ENCODE measurements around the gene TCFL5. TPM values are rescaled to one million over a fixed set of nuclear protein-coding genes. Genes with fewer than 3 reads are reported as not detected.

TCFL5 gene
- total RNA-seq, 1 donor from 2014 or later, result 12.8 TPM

DNA sequence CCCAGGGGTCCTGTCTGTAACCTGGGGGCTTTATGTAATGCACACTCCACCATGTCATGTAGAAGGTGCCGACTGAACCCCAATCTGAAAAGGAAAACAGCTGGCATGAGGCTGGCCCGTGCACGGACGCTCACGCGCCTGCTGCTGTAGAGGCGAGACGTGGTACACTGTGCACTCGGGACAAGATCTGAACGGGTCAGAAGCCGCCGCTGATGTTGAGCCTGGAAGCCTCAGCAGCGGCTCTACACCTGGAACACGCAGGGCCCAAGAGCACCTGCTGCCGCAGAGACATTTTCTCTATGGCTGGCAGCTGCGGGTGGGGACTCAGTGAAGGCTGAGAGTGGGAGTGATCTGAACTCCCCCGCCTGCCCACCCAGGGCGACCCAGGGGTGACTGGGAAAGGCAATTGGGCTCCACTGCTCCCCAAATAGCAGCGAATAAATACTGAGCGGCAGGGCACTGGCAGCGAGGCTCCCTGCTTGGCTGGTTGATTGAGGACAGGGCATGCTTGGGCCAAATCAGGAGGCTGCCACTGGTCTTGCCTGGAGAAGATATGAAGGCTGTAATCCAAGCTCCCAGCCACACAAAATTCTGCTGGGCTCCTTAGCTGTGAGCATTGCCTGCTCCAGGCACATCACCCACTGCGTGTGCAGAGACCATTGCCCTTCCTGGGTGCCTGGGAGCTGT lies 59.5 kb downstream of the TCFL5 start:
- Mint-ChIP-seq H3K36me3 (ENCODE audit: unreplicated experiment) (peaks cover 22% of the 10 kb centered on the region), H3K27me3 (ENCODE audit: unreplicated experiment) (no peaks in the 10 kb centered on the region), H3K9me3 (ENCODE audit: unreplicated experiment) (no peaks in the 10 kb centered on the region), H3K27ac (ENCODE audit: unreplicated experiment) (no peak overlapping the region), H3K4me3 (ENCODE audit: unreplicated experiment) (no peak overlapping the region), H3K4me1 (ENCODE audit: unreplicated experiment) (peaks cover 29% of the 10 kb centered on the region)
- TF ChIP-seq, protein P1, sequence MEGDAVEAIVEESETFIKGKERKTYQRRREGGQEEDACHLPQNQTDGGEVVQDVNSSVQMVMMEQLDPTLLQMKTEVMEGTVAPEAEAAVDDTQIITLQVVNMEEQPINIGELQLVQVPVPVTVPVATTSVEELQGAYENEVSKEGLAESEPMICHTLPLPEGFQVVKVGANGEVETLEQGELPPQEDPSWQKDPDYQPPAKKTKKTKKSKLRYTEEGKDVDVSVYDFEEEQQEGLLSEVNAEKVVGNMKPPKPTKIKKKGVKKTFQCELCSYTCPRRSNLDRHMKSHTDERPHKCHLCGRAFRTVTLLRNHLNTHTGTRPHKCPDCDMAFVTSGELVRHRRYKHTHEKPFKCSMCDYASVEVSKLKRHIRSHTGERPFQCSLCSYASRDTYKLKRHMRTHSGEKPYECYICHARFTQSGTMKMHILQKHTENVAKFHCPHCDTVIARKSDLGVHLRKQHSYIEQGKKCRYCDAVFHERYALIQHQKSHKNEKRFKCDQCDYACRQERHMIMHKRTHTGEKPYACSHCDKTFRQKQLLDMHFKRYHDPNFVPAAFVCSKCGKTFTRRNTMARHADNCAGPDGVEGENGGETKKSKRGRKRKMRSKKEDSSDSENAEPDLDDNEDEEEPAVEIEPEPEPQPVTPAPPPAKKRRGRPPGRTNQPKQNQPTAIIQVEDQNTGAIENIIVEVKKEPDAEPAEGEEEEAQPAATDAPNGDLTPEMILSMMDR (IDR thresholded peaks at IDR 0.05), result no peak
- DNase-seq (ENCODE audit: extremely low spot score, unreplicated experiment), result no peak

DNA sequence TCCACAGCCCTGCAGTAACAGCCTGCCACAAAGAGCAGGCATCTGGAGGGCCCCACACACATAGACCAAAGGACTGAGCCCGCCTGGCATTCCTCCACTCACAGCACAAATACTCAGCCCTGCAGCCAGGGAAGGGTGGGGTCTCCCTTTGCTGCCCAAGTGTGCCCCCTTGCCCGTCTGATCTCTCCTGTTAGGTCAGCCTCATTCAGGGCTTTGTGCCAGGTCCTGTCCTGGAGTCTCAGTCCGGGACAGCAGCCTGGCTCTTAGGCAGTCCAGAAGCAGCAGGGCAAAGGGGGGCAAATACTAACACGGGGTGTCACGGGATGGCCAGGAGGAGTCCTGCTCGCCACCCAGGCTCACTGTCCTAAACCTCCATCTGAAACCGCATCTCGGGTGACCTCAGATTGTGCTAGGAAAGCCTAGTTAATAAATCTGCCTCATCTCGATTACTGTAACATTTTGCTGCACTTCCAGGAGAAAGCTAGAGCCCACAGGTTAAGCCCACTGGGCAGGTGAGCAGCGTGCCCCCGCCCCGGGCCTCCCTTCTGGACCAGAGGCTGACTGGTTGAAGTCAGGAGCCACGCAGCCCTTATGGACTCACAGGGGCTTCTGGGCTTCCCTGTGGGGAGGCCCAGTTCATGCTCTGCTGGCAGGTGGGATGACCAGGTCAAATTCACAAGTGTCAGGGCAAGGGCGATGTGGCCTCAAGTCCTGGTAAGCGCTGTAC lies 60.2 kb downstream of the TCFL5 start:
- Mint-ChIP-seq H3K36me3 (ENCODE audit: unreplicated experiment) (peaks cover 22% of the 10 kb centered on the region), H3K27ac (ENCODE audit: unreplicated experiment) (no peak overlapping the region)

DNA sequence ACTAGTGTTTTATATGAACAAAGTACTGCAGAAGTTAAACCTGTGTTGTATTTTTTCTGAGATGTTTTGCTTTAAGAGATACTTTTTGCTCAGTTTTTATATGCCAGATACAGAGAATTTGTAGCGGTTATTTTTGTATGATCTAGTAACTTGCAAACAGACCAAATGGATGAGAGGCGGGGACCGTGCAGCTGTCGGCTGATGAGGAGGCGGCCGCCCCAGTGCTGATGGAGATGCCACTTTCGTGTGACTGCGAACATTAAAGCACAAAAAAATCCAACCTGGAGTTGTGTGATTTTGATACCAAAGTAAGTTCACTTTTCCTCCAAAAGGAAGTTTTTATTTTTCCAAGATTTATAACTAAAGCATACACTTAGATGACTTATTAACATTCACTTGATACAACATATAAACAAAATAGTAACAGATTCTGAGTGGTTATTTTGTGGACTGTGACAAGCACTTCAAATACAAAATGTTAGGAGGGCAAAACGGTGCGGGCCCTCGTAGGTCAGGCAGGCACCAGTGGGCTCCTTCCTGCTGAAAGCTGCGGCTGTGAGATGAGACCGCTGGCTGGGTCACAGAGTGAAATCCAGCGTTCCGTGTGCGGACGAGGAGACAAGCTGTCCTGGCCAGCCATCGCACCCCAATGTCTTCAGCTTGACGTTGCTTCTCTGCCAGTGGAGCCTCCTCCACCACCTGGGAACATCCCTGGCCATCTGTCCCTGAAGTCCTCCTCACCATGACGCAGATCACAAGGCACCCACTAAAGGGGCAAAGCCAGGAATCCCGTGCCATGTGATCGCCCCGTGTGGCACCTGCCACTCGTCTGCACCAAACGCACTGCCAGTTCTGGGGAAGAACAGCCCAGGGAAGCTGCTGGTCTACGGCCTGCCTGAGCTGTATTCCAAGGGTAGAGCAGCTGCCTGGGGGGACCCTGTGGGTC lies 61.0 kb downstream of the TCFL5 start:
- TF ChIP-seq, protein P1 (IDR thresholded peaks at IDR 0.05), result no peak
- H3K27me3 Mint-ChIP-seq (ENCODE audit: unreplicated experiment), result no peaks in the 10 kb centered on the region
- no peak overlapping the region for H3K27ac Mint-ChIP-seq (ENCODE audit: unreplicated experiment)
- H3K4me3 Mint-ChIP-seq (ENCODE audit: unreplicated experiment), result no peak overlapping the region
- no peaks in the 10 kb centered on the region for H3K9me3 Mint-ChIP-seq (ENCODE audit: unreplicated experiment)
- peaks cover 22% of the 10 kb centered on the region for H3K36me3 Mint-ChIP-seq (ENCODE audit: unreplicated experiment)
- H3K4me1 Mint-ChIP-seq (ENCODE audit: unreplicated experiment), result peaks cover 23% of the 10 kb centered on the region
- no peak for DNase-seq (ENCODE audit: extremely low spot score, unreplicated experiment)

More for the DNA sequence above, 60.2 kb downstream of the TCFL5 start:
- no peaks in the 10 kb centered on the region for H3K27me3 Mint-ChIP-seq (ENCODE audit: unreplicated experiment)
- TF ChIP-seq, protein P1 (IDR thresholded peaks at IDR 0.05), result no peak
- DNase-seq (ENCODE audit: extremely low spot score, unreplicated experiment), result no peak
- H3K4me3 Mint-ChIP-seq (ENCODE audit: unreplicated experiment), result no peak overlapping the region
- peaks cover 28% of the 10 kb centered on the region for H3K4me1 Mint-ChIP-seq (ENCODE audit: unreplicated experiment)
- H3K9me3 Mint-ChIP-seq (ENCODE audit: unreplicated experiment), result no peaks in the 10 kb centered on the region

DNA sequence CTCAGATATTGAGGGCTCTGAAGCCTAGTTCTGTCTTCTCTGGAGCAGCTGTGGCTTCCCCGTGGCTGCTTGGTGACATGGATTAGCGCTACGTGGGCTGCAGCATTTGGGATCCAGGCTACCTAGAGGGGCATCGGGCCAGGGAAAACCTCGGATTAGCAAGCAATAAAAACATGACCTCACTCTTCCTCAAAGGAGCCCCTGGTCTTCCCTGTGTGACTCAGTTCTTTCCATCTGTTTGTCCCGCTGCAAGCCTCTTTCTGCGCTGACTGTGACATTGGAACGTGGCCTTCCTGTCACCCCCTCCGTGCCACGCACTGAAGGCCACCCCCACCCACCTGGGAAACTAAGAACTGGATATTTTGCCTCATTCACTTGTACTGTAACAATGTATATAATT lies 61.7 kb downstream of the TCFL5 start:
- no peak for DNase-seq (ENCODE audit: extremely low spot score, unreplicated experiment)
- peaks cover 22% of the 10 kb centered on the region for H3K4me1 Mint-ChIP-seq (ENCODE audit: unreplicated experiment)
- TF ChIP-seq, protein P1 (IDR thresholded peaks at IDR 0.05), result no peak
- H3K4me3 Mint-ChIP-seq (ENCODE audit: unreplicated experiment), result no peak overlapping the region
- no peaks in the 10 kb centered on the region for H3K27me3 Mint-ChIP-seq (ENCODE audit: unreplicated experiment)
- peaks cover 22% of the 10 kb centered on the region for H3K36me3 Mint-ChIP-seq (ENCODE audit: unreplicated experiment)
- no peaks in the 10 kb centered on the region for H3K9me3 Mint-ChIP-seq (ENCODE audit: unreplicated experiment)
- no peak overlapping the region for H3K27ac Mint-ChIP-seq (ENCODE audit: unreplicated experiment)

Data from osteocyte (in vitro differentiated cells).